Muscle of back (tissue), 11 donors: Measurements from ENCODE around the gene TMEM269. TPM values are rescaled to one million over a fixed set of nuclear protein-coding genes. Genes with fewer than 3 reads are reported as not detected.
A peak's percentile ranks its signal among the peaks of the same experiment; 100 is the strongest.

Source experiments
- DNase-seq, 3 donors: peaks; one replicate each; pipeline versions ENCODE4 v3.0.0 to v3.0.0-alpha.2; 2013
- polyA plus RNA-seq, 10 donors: library from polyadenylated mRNA; unstranded; fragments of 120-200 nt; gene quantifications; one replicate each; pipeline ENCODE4 v1.2.1, GENCODE V29; 2013; ENCODE audit not compliant: insufficient read length in 10 of 10

The TMEM269 gene
- polyA plus RNA-seq, 10 donors: 0.46 to 1.4 (median 0.73) TPM

DNA sequence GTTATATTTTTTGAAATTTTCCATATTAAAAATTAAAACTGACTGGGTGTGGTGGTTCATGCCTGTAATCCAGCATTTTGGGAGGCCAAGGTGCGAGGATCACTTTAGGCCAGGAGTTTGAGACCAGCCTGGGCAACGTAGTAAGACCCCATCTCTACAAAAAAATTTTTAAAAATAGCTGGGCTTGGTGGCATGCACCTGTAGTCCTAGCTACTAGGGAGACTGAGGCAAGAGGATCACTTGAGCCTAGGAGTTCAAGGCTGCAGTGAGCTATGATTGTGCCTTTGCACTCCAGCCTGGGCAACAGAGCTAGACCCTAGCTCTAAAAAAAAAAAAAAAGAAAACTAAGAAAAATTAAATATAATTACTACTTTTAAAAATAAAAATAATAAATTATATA, 36.9 kb downstream of the TMEM269 start:
- DNase-seq: no peak

DNA sequence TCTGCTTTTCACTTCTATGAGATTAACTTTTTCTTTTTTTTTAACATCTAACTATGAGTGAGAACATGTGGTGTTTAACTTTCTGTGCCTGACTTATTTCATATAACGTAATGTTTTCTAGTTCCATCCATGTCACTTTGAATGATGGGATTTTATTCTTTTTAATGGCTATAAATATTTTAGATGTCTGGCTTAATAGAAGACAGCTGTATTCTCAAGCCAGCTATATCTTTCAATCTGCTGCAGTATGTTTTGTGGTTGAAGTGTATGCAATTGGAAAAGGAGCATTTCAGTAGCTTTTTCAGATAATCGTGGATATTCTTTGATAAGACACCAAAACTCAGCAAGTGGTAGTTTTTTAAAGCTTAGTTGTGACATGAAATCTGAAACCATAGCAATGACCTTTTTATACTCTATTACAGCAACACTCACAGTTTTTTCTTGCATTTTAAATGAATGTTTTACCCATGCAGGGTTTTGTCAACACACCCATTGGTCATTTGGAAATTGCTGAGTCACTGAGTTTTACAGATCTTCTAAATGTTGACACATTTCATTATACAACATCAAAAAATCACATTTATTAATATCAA, 38.1 kb downstream of the TMEM269 start:
- peak in 2 of 3 donors; percentile 41 to 45 for DNase-seq

- no peak for DNase-seq
These were observed 39.8 kb downstream of the TMEM269 start for GRCh38 chr1:42824481-42825035.

GRCh38 chr1:42825036-42825851, 40.5 kb downstream of the TMEM269 start:
- peak in 1 of 3 donors; percentile 15 for DNase-seq

DNA sequence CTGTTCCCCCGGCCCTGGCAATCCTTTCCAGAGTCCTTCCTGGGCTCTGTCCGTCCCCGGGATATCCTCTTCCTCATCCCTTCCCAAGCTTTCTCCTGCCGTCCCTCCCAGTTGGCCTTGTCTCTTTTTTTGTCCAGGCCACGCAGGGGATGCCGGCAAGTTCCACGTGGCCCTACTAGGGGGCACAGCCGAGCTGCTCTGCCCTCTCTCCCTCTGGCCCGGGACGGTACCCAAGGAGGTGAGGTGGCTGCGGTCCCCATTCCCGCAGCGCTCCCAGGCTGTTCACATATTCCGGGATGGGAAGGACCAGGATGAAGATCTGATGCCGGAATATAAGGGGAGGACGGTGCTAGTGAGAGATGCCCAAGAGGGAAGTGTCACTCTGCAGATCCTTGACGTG, 45.8 kb downstream of the TMEM269 start:
- no peak for DNase-seq

- no peak for DNase-seq
These were observed 46.5 kb downstream of the TMEM269 start for GRCh38 chr1:42831273-42831672.

- peak; percentile 20 to 54 (median 26) for DNase-seq
These were observed 48.0 kb downstream of the TMEM269 start for GRCh38 chr1:42832641-42833240.

GRCh38 chr1:42833981-42834380, 49.2 kb downstream of the TMEM269 start:
- no peak for DNase-seq

DNA sequence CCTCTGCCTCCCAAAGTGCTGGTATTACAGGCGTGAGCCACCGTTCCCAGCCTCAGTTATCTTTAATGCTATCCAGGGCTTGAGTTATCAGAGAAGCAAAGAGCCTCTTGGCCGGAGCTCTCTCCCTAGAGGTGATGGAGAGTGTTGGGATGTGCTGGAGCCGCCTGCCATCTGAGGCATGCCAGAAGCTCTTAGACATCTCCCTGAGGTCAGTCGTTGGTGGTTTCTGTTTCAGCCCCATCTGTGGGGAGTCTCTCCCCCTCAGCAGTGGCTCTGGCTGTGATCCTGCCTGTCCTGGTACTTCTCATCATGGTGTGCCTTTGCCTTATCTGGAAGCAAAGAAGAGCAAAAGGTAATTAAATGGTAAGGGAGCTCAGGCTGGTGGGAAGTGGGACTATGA, 50.0 kb downstream of the TMEM269 start:
- no peak for DNase-seq

DNA sequence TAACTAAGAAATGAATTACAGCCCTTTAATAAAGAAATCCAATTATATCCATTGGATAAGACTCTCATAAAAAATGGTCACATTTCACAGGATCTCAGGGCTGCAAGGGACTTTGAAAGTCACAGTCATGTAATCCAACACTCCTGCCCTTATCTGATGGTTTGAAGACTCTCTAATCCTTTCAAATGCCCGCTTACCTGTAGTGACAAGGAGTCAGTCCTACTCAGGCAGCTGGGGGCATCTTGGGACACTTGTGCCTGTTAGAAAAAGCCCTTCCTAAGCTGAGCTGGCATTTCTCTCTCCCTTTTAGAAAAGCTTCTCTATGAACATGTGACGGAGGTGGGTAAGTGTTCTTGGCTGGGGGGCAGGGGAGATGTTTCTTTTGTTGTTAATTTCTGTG, 50.6 kb downstream of the TMEM269 start:
- DNase-seq: no peak

GRCh38 chr1:42837709-42838108, 52.9 kb downstream of the TMEM269 start:
- DNase-seq: no peak

DNA sequence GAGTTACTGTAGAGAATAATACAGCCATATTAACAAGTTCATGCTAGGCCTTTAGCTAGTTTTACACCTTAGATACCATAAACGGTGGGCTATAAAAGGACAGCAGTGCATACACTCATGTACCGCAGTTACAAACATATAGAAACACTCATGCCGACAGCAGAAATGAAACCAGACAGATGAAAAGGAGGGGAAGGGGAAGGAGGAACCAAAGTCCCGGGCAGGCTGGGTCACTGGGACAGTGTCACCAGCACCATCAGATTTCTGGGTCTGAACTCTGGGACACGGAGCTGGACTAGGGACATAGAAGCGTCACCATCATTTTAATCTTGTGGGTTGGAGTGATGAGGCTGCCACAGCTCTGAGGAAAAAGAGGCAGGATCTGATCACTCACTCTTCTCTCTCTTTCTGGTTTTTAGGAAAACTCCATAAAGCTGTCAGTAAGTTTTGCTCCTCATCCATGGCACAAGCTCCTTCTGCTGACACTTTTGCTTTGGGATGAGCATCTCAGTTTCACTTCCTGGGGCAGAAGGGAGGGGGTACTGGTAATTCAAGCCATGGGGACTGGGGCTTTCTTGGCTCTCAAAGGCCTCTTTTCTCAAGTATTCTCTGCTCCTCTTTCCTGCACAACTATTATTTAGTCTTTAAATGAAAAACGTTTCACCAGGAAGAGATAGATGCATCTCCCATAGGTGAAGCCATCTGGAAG, 53.8 kb downstream of the TMEM269 start:
- DNase-seq: no peak

- DNase-seq: no peak
These were observed 56.2 kb downstream of the TMEM269 start for GRCh38 chr1:42841010-42841409.

GRCh38 chr1:42841440-42842147, 56.8 kb downstream of the TMEM269 start:
- DNase-seq: no peak

DNA sequence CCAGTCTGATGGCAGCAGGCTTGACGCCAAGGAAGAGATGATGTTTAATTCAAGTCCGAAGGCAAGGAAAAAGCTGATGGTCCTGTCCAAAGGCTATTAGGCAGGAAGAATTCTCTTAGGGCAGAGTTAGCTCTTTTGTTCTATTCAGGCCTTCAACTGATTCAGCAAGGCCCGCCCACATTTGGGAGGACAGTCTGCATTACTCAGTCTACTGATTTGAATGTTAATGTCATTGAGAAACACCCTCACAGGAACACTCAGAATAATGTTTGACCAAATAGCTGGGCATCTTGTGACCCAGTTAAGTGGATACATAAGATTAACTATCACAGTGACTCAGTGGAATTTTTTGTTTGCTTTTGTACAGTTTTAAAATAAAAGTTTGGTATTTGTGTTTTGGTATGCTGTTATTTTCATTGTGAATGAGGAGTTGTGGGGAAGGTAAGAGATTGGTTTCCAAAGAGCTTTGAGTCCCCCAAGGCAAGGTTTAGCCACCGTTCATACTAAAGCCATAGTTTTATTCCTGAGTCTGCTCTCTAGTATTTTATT, 59.9 kb downstream of the TMEM269 start:
- DNase-seq: no peak

DNA sequence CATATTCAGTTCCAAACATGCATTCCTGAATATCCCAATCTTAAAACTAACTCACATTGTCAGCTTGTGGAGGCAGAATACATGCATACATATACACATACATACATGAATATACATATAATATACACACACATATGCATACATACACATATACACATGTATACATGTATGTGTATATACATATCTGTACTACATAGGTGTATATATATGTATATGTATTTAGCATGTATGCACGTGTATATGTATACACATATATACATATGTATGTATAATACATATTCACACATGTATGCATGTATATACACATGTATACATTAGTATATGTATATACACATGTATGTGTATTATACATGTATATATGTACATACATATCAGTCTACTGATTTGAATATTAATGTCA, 60.4 kb downstream of the TMEM269 start:
- DNase-seq: no peak

DNA sequence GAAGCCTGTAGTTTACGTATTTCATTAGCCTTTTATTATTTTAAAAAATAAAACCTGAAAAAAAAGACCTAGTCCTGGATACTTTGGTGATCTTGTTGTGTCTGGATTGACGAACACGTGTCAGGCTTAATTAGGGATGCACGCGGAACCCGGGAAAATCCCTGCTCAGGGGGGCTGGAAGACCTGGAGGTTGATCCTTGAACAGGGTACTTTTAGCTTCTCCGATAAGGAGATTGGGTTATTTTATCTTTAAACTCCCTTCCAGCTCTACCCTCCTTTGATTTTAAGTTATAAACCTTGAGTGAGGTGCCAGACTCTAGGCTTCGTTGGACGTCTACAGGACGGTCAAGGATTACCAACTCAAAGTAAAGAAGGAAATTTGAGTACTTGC, 61.1 kb downstream of the TMEM269 start:
- DNase-seq: no peak

GRCh38 chr1:42846257-42847110, 61.7 kb downstream of the TMEM269 start, which contains the start of gene ZNF691:
TSS of gene ZNF691 (plus strand) at chr1:42846613. CDS start at chr1:42849659, 3,046 bp downstream.
- peak; percentile 97 to 98 (median 98) for DNase-seq

DNA sequence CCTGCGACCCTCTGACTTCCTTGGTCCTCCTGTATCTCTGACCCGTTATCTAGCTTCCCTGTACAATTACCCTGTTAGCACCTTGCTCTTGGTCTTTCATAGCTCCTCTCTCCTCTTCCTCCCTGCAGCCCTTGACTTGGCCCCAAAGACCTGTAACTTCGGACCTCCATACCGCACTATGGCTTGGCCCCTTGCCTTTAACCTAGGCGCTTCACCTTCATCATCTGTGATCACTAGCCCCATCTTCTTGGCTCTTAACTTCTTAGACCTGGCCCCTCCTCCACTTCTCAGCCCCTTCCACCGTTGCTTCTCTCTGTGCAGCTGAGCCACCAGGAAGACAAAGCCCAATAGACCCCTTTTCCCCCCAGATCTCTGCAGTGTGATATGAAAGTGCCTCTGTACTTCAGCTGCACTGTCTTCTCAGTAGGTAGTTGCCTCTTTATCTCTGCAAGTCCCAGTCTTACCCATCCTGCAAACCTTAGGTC, 62.4 kb downstream of the TMEM269 start:
- DNase-seq: no peak
